ENCODE measurements around the gene ZNF778.

ZNF778 gene

GRCh38 chr16:89274561-89275283 lies 57.2 kb downstream of the ZNF778 start:
- DNase-seq (ENCODE audit: low read depth in 2 of 2, low spot score in 1 of 2) = no peak

DNA sequence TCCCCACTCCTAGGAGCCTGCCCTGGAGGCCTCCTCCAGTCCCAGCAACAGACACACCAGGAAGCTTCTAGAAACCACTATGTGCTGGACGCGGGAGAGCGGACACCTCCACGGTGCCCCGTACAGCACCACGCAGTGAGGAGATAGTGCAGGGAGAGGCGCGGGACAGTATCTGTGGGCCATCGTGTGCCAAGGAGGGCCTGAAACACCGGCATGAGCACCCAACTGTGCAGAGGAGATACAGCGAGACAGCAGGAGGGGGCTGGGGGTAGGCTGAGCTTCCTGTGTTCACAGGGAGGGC lies 57.7 kb downstream of the ZNF778 start:
- no peak for DNase-seq (ENCODE audit: low read depth in 2 of 2, low spot score in 1 of 2)

DNA sequence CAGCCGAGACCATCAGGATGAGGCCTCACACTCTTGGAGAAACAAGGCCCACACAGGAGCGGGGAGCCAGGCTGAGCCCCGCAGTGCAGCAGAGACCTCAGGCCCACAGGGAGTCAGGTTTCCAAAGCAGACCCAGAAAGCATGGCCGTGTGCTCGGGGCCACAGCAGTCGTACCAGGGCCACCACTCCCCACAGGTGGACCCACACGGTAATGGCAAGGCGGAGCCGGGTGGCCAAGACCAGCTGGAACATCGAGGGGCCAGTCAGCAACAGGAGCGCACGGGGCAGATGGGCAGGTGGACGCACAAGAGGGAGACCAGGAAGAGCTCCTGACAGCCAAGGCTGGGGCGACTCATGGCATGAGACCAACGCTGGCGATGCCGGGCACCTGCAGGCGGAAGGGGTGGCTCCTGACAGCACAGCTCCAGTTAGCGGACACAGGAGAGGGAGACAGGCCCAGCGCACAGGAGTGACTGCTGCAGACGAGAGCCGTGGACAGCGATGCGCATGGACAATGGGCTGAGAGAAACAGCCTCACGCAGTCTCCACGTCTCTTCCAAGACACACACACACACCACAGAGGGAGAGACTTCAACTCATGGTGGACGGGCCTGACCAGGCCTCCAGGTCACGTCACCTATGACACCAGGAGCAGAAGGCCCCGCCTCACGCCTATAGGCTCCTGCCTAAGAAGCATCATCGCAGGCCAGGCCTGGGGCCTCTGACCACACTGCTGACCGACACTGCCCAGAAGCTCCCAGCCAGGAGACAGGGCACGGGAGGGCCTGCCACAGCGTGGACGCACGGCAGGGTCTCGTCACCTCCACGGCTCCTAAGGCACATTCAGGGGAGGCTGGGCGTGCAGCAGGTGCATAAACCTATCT lies 58.6 kb downstream of the ZNF778 start:
- DNase-seq (ENCODE audit: low read depth in 2 of 2, low spot score in 1 of 2) = no peak

DNA sequence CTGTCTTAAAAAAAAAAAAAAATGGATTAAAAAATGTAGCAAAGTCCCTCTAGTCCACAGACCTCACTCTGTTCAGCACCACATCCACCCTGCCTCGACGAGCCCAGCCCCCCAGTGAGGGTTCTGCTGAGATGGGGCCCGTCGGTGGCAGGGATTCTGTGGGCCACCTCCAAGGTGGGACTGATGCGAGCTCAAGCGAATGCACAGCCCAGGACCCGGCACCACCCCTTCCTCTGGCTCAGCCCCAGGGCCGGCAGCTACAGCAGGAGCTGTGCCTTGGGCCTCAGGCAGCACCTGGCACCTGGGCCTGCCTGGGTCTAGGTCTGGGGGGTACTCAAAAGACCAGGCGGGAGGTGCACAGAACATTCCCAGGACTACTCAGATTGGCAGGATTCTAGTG lies 59.5 kb downstream of the ZNF778 start:
- DNase-seq (ENCODE audit: low read depth in 2 of 2, low spot score in 1 of 2) = no peak

GRCh38 chr16:89277641-89278341 lies 60.3 kb downstream of the ZNF778 start:
- no peak for DNase-seq (ENCODE audit: low read depth in 2 of 2, low spot score in 1 of 2)

GRCh38 chr16:89278441-89279240 lies 61.1 kb downstream of the ZNF778 start:
- no peak for DNase-seq (ENCODE audit: low read depth in 2 of 2, low spot score in 1 of 2)

- no peak for DNase-seq (ENCODE audit: low read depth in 2 of 2, low spot score in 1 of 2)
Observed at GRCh38 chr16:89279666-89280481, 62.4 kb downstream of the ZNF778 start.

DNA sequence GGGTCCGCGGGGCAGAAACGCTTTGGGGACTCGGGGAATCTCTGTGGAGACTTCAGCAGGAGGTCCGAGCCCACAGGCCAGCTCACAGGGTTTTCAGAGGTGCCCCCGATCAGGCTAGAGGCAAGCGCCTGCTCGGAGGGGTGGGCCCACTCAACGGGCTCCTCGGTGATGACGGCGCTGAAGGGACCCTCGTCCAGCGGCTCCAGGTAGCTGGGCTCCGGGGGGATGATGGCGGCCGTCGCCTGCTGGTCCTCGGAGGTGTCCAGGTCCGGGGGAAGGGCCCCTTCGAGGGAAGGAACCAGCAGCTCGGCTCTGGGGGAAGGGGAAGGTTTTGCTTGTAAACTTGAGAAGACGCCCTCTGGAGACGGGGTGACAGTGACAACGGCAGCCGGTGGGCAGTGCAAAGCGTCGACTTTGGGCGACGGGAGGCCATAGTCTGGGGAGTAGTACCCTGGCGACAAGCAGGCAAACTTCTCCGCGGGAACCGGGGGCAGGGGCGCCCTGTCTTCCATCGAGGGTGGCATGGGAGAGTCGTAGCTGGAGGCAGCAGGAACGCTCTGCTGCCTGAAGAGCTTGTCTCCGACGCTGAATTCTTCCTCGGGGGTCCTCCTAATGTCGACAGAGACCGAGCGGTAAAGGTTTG lies 63.2 kb downstream of the ZNF778 start:
- DNase-seq (ENCODE audit: low read depth in 2 of 2, low spot score in 1 of 2) = no peak

- no peak for DNase-seq (ENCODE audit: low read depth in 2 of 2, low spot score in 1 of 2)
Observed at GRCh38 chr16:89281189-89281577, 63.7 kb downstream of the ZNF778 start.

DNA sequence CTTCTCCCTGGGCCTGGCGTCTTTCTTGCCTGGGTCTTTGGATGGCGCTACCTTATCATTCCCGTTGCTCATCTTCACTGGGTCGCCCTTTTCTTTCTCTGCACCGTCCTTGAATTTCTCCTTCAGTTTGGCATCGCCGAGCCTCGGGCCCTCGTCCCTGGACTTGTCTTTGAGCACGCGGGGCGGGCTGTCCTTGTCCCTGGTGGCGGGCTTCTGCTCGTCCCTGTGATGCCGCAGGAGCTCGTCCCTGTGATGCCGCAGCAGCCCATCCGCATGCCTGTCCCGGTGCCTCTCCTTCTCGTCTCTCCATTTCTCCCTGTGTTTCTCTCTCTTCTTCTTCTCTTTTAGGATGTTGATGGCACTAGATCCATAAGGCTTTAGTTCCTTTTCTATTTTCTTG lies 64.3 kb downstream of the ZNF778 start:
- DNase-seq (ENCODE audit: low read depth in 2 of 2, low spot score in 1 of 2) = no peak

DNA sequence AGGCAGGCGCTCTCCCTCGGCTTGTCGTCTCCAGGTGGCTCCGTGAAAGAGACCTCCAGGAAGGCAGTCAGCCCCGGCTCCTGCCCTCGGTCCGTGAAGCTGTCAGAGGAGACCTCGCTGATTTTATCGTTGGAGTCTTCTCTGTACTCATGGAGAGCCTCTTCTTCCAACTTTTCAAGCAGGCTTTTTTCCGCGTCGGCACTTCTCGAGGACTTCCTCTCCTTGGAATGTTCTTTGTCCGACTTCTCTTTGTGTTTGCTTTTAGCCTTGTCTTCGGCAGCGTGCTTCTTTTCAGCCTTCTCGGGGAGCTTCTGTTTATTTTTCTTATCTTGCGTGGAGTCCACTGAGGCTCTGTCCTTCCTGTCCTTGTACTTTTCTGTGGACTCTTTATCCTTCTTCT lies 65.0 kb downstream of the ZNF778 start:
- no peak for DNase-seq (ENCODE audit: low read depth in 2 of 2, low spot score in 1 of 2)

GRCh38 chr16:89283449-89283848 lies 65.9 kb downstream of the ZNF778 start:
- no peak for DNase-seq (ENCODE audit: low read depth in 2 of 2, low spot score in 1 of 2)

GRCh38 chr16:89285381-89285780 lies 67.9 kb downstream of the ZNF778 start:
- no peak for DNase-seq (ENCODE audit: low read depth in 2 of 2, low spot score in 1 of 2)

- no peak for DNase-seq (ENCODE audit: low read depth in 2 of 2, low spot score in 1 of 2)
Observed at GRCh38 chr16:89286096-89286495, 68.6 kb downstream of the ZNF778 start.
